GM23338 (cell line): ENCODE data around the gene LRCH2. TPM values are rescaled to one million over a fixed set of nuclear protein-coding genes. Genes with fewer than 3 reads are reported as not detected.

Source experiments
- STAT1 ChIP-seq: IDR thresholded peaks from one replicate; pipeline ENCODE4 v1.6.1; 2016; ENCODE audit warnings: antibody characterized with exemption; ENCODE audit not compliant: unreplicated experiment
- polyA plus RNA-seq: library from polyadenylated mRNA; unstranded; fragments of >200 nt; fragmentation: Nextera tagmentation; extraction: Ambion mirVana; gene quantifications from 2 replicates; pipeline ENCODE4 v1.2.1, GENCODE V29; 2016
- total RNA-seq: library from RNA; depleted of rRNA; stranded (reverse); fragments of >200 nt; shearing (Covaris generic); gene quantifications from 2 replicates; pipeline ENCODE4 v1.2.3, GENCODE V29; 2014
- TF ChIP-seq, protein P1 (sequence below): fragments of 250-450 bp; sonication (Bioruptor Pico); IDR thresholded peaks from 2 replicates; pipeline ENCODE4 v1.5.0; 2020; ENCODE audit warnings: mild to moderate bottlenecking, moderate library complexity
- TF ChIP-seq, protein P2 (sequence below): IDR thresholded peaks from one replicate; pipeline ENCODE4 v1.6.1; 2018; ENCODE audit warnings: antibody characterized with exemption; ENCODE audit not compliant: unreplicated experiment
- TF ChIP-seq, protein P3 (sequence below): IDR thresholded peaks from 2 replicates; pipeline ENCODE4 v1.6.1; 2016; ENCODE audit warnings: antibody characterized with exemption

The LRCH2 gene
- total and polyA plus RNA-seq, 2 experiments from 2014 or later, result 2.5 to 8.6 TPM

DNA sequence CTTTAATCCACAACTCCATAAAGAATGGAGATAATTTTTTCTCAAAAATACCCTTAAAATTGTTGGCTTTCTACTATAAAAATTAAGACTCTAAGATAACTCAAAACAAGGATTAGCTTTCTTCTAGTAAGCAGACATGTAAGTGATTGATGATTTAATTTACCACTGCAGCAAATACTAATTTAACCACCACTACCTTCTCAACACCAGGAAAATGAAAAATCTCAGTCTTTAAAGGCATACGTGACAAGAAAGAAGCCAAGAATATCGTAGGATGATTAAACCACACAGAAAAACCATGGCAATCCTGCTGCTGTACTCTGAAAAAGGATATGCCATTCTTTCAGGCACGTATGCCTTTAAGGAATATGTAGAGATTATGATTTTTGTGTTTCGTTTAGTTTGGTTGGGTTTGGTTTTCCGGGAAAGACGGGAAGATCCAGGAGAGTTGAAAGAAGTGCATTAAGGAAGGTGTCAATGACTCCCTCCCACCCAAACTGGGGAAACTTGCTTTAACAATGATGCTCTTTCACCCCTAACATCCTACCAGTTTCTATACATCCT is 881 bp downstream of the LRCH2 start (continued):
- TF ChIP-seq, protein P1, sequence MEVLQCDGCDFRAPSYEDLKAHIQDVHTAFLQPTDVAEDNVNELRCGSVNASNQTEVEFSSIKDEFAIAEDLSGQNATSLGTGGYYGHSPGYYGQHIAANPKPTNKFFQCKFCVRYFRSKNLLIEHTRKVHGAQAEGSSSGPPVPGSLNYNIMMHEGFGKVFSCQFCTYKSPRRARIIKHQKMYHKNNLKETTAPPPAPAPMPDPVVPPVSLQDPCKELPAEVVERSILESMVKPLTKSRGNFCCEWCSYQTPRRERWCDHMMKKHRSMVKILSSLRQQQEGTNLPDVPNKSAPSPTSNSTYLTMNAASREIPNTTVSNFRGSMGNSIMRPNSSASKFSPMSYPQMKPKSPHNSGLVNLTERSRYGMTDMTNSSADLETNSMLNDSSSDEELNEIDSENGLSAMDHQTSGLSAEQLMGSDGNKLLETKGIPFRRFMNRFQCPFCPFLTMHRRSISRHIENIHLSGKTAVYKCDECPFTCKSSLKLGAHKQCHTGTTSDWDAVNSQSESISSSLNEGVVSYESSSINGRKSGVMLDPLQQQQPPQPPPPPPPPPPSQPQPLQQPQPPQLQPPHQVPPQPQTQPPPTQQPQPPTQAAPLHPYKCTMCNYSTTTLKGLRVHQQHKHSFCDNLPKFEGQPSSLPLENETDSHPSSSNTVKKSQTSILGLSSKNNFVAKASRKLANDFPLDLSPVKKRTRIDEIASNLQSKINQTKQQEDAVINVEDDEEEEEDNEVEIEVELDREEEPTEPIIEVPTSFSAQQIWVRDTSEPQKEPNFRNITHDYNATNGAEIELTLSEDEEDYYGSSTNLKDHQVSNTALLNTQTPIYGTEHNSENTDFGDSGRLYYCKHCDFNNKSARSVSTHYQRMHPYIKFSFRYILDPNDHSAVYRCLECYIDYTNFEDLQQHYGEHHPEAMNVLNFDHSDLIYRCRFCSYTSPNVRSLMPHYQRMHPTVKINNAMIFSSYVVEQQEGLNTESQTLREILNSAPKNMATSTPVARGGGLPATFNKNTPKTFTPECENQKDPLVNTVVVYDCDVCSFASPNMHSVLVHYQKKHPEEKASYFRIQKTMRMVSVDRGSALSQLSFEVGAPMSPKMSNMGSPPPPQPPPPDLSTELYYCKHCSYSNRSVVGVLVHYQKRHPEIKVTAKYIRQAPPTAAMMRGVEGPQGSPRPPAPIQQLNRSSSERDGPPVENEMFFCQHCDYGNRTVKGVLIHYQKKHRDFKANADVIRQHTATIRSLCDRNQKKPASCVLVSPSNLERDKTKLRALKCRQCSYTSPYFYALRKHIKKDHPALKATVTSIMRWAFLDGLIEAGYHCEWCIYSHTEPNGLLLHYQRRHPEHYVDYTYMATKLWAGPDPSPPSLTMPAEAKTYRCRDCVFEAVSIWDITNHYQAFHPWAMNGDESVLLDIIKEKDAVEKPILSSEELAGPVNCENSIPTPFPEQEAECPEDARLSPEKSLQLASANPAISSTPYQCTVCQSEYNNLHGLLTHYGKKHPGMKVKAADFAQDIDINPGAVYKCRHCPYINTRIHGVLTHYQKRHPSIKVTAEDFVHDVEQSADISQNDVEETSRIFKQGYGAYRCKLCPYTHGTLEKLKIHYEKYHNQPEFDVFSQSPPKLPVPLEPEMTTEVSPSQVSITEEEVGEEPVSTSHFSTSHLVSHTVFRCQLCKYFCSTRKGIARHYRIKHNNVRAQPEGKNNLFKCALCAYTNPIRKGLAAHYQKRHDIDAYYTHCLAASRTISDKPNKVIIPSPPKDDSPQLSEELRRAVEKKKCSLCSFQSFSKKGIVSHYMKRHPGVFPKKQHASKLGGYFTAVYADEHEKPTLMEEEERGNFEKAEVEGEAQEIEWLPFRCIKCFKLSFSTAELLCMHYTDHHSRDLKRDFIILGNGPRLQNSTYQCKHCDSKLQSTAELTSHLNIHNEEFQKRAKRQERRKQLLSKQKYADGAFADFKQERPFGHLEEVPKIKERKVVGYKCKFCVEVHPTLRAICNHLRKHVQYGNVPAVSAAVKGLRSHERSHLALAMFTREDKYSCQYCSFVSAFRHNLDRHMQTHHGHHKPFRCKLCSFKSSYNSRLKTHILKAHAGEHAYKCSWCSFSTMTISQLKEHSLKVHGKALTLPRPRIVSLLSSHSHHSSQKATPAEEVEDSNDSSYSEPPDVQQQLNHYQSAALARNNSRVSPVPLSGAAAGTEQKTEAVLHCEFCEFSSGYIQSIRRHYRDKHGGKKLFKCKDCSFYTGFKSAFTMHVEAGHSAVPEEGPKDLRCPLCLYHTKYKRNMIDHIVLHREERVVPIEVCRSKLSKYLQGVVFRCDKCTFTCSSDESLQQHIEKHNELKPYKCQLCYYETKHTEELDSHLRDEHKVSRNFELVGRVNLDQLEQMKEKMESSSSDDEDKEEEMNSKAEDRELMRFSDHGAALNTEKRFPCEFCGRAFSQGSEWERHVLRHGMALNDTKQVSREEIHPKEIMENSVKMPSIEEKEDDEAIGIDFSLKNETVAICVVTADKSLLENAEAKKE (CRISPR knock-in tag), result no peak
- TF ChIP-seq, protein P2, sequence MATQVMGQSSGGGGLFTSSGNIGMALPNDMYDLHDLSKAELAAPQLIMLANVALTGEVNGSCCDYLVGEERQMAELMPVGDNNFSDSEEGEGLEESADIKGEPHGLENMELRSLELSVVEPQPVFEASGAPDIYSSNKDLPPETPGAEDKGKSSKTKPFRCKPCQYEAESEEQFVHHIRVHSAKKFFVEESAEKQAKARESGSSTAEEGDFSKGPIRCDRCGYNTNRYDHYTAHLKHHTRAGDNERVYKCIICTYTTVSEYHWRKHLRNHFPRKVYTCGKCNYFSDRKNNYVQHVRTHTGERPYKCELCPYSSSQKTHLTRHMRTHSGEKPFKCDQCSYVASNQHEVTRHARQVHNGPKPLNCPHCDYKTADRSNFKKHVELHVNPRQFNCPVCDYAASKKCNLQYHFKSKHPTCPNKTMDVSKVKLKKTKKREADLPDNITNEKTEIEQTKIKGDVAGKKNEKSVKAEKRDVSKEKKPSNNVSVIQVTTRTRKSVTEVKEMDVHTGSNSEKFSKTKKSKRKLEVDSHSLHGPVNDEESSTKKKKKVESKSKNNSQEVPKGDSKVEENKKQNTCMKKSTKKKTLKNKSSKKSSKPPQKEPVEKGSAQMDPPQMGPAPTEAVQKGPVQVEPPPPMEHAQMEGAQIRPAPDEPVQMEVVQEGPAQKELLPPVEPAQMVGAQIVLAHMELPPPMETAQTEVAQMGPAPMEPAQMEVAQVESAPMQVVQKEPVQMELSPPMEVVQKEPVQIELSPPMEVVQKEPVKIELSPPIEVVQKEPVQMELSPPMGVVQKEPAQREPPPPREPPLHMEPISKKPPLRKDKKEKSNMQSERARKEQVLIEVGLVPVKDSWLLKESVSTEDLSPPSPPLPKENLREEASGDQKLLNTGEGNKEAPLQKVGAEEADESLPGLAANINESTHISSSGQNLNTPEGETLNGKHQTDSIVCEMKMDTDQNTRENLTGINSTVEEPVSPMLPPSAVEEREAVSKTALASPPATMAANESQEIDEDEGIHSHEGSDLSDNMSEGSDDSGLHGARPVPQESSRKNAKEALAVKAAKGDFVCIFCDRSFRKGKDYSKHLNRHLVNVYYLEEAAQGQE, result no peak
- no peak for TF ChIP-seq STAT1
- TF ChIP-seq, protein P3, sequence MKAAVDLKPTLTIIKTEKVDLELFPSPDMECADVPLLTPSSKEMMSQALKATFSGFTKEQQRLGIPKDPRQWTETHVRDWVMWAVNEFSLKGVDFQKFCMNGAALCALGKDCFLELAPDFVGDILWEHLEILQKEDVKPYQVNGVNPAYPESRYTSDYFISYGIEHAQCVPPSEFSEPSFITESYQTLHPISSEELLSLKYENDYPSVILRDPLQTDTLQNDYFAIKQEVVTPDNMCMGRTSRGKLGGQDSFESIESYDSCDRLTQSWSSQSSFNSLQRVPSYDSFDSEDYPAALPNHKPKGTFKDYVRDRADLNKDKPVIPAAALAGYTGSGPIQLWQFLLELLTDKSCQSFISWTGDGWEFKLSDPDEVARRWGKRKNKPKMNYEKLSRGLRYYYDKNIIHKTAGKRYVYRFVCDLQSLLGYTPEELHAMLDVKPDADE, result no peak
